Glutamatergic neuron (in vitro differentiated cells): Measurements from ENCODE around the gene ERFE. TPM values are rescaled to one million over a fixed set of nuclear protein-coding genes. Genes with fewer than 3 reads are reported as not detected.
A peak's percentile ranks its signal among the peaks of the same experiment; 100 is the strongest.

Experiments
- DNase-seq: peaks from one replicate; pipeline ENCODE4 v3.0.0; 2022
- H3K27ac Mint-ChIP-seq: one replicate; pipeline ENCODE4 v1.8.0; 2020; ENCODE audit warnings: mild to moderate bottlenecking, mixed read lengths, inconsistent platforms; ENCODE audit not compliant: unreplicated experiment
- H3K27me3 Mint-ChIP-seq: one replicate; pipeline ENCODE4 v1.8.0; 2020; ENCODE audit warnings: mild to moderate bottlenecking, moderate library complexity, mixed read lengths, inconsistent platforms; ENCODE audit not compliant: unreplicated experiment
- H3K36me3 Mint-ChIP-seq: one replicate; pipeline ENCODE4 v1.8.0; 2020; ENCODE audit warnings: mild to moderate bottlenecking, mixed read lengths, inconsistent platforms; ENCODE audit not compliant: unreplicated experiment
- H3K4me1 Mint-ChIP-seq: one replicate; pipeline ENCODE4 v1.8.0; 2020; ENCODE audit warnings: mild to moderate bottlenecking, low read depth, mixed read lengths, inconsistent platforms; ENCODE audit not compliant: unreplicated experiment
- H3K4me3 Mint-ChIP-seq: one replicate; pipeline ENCODE4 v1.8.0; 2020; ENCODE audit warnings: mild to moderate bottlenecking, mixed read lengths, inconsistent platforms; ENCODE audit not compliant: unreplicated experiment
- H3K9me3 Mint-ChIP-seq: one replicate; pipeline ENCODE4 v1.8.0; 2020; ENCODE audit warnings: mild to moderate bottlenecking, moderate library complexity, mixed read lengths, inconsistent platforms; ENCODE audit not compliant: unreplicated experiment
- CTCF ChIP-seq: fragments of 200-600 bp; sonication (generic); IDR thresholded peaks from one replicate; pipeline ENCODE4 v1.5.0; 2021; ENCODE audit not compliant: partially characterized antibody, unreplicated experiment
- total RNA-seq: library from RNA; stranded (reverse); fragmentation: NEBNext Ultra II Directional; extraction: Animal tissue kit (Norgen Biotek cat#: 25700); gene quantifications from one replicate; pipeline ENCODE4 v1.2.1, GENCODE V29; 2021; ENCODE audit not compliant: unreplicated experiment

Gene ERFE
- total RNA-seq, 1 donor from 2014 or later = 12.2 TPM

- Mint-ChIP-seq H3K27me3 (peaks cover 11% of the 10 kb centered on the region), H3K36me3 (no peaks in the 10 kb centered on the region), H3K9me3 (peaks cover 8% of the 10 kb centered on the region), H3K4me1 (peaks cover 10% of the 10 kb centered on the region), H3K4me3 (no peak overlapping the region), H3K27ac (no peak overlapping the region)
- no peak for DNase-seq
- no peak for TF ChIP-seq CTCF
Measured at GRCh38 chr2:238162251-238162845, 3.6 kb downstream of the ERFE start.

DNA sequence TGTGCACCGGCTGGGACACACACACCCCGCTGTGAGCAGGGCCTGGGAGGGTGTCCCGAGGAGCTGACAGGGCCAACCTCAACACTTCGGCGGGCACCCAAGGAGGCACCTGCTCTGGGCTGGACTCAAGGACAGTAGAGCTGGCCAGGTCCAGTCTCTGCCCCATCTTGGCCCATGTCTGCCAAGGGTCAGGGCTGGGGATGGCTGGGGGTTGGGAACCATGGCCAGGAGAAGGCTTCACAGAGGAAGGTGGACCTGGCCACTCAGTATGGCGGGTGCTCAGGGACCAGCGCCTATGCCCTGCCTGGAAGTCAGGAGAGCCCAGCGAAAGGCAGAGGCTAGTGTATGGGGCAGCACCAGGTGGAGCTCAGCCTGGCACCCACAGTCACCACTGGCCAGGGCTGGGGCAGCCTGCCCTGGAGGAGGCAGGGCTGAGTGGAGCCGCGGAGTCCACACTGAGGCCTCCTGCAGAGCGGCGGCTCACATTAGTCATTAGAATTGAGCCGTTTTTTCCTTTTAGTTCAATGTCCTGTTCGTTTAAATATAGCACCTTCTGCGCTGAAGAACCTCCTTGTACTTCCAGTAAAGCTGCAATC, 4.2 kb downstream of the ERFE start:
- Mint-ChIP-seq H3K27ac (no peak overlapping the region), H3K9me3 (peaks cover 8% of the 10 kb centered on the region), H3K36me3 (no peaks in the 10 kb centered on the region), H3K4me1 (peaks cover 10% of the 10 kb centered on the region), H3K27me3 (peaks cover 14% of the 10 kb centered on the region), H3K4me3 (no peak overlapping the region)
- DNase-seq = no peak
- no peak for TF ChIP-seq CTCF

GRCh38 chr2:238163481-238164198, 4.9 kb downstream of the ERFE start:
- no peak for DNase-seq
- H3K4me3 Mint-ChIP-seq = no peak overlapping the region
- H3K27ac Mint-ChIP-seq = no peak overlapping the region
- H3K36me3 Mint-ChIP-seq = no peaks in the 10 kb centered on the region
- peaks cover 14% of the 10 kb centered on the region for H3K27me3 Mint-ChIP-seq
- H3K9me3 Mint-ChIP-seq = peaks cover 8% of the 10 kb centered on the region
- peaks cover 10% of the 10 kb centered on the region for H3K4me1 Mint-ChIP-seq
- TF ChIP-seq CTCF = no peak

DNA sequence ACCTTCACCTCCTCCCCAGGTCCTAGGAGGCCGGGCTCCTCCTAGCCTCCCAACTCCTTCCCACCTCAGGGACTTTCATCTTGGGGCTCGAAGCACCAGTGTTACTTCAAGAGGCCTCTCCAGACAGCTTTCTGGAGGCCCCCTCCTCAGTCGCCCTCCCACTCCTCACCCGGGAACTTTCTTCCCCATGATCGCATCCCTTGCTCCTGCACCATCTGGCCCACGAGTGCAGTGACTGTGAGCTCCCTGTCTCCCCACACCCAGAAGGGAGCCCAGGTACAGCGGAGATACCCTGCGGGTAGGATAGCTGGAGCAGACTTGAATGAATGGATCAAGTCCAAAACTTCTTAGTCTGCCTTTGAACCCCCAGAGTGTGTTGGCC, 6.1 kb downstream of the ERFE start:
- Mint-ChIP-seq H3K36me3 (no peaks in the 10 kb centered on the region), H3K4me1 (peaks cover 4% of the 10 kb centered on the region), H3K4me3 (peak overlapping the region; percentile 64), H3K27ac (no peak overlapping the region), H3K9me3 (peaks cover 6% of the 10 kb centered on the region), H3K27me3 (peaks cover 16% of the 10 kb centered on the region)
- no peak for TF ChIP-seq CTCF
- no peak for DNase-seq
